GM21423 (cell line): ENCODE results near the gene INPP1.

Experiments used
- ATAC-seq: cut with Tn5 transposase; IDR thresholded peaks from one replicate; pipeline ENCODE4 v1.9.1; 2021; ENCODE audit warnings: mild to moderate bottlenecking, moderate library complexity; ENCODE audit not compliant: unreplicated experiment

Gene INPP1

DNA sequence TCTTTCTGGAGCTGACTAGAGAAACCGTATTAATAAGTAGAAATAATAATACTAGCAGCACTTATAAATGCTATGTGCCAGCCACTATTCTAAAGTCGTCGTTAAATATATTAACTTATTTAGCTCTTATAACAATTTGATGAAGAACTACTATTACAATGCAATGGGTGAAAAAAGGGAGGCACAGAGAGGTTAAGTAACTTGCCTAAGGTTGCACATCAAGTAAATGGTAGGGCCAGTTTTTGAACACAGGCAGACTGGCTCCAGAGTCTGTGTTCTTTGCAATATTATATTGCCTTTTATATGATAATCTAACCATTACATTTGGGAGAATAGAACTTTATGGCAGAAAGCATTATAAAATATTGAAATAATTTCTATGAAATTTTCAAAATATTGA lies 17.6 kb downstream of the INPP1 start:
- no peak for ATAC-seq

DNA sequence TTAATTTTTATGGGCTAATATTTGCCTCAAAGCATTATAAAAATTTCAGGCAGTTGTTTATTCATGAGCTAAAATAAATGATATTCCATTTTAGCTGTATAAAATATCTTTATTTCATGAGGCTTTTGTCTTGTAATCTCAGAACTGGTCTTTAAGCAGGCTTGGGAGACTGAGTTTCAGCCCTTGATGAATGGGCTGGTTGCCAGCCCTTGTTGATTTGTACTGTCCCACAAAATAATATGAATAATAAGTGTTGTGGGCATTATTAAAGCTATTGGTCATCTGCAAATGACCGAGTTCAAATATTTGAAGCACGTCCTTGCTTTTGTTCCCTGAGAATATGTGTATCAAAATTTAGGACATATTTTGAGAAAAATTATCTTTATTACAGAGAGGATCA lies 18.2 kb downstream of the INPP1 start:
- ATAC-seq, result no peak

DNA sequence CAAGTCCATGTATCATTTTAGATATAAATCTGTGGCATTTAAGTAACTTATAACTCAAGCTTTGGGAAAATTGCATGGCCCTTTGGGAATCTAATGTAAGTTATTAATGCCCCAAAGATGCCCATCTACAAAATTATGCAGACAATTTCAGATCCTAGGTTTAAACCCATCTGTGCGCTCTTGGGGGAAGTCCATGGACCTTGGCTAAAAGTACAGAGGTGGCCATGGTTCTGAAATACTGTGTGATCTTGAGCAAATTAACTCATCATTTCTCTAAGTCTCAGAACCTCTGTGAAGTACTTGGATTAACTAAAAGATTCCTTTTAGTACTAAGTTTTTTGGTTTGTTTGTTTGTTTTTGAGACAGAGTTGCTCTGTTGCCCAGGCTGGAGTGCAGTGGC lies 19.5 kb downstream of the INPP1 start:
- no peak for ATAC-seq

DNA sequence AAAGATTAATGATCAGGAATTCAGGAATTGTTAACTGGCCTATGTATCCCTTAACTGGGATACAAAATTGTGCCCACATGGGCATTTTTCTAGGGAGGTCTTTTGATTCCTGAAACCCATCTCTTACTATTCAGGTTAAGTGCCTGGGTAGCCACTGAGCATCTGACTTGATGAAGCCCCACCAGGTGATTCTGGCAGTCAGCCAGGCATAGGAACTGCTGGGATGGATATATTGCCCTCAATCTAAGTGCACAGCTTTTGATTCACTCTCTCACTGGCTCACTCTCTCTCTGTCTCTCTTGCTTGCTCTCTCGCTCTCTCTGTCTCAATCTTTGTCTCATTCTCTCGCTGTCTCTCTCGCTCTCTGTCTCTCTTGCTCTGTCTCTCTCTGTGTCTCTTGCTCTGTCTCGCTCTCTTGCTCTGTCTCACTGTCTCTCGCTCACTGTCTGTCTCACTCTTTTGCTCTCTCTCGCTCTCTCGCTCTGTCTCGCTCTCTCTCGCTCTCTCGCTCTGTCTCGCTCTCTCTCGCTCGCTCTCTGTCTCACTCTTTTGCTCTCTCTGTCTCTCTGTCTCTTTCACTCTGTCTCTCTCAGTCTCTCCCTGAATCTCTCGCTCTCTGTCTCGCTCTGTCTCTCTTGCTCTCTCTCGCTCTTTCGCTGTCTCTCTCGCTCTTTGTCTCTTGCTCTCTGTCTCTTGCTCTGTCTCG lies 22.3 kb downstream of the INPP1 start:
- no peak for ATAC-seq

DNA sequence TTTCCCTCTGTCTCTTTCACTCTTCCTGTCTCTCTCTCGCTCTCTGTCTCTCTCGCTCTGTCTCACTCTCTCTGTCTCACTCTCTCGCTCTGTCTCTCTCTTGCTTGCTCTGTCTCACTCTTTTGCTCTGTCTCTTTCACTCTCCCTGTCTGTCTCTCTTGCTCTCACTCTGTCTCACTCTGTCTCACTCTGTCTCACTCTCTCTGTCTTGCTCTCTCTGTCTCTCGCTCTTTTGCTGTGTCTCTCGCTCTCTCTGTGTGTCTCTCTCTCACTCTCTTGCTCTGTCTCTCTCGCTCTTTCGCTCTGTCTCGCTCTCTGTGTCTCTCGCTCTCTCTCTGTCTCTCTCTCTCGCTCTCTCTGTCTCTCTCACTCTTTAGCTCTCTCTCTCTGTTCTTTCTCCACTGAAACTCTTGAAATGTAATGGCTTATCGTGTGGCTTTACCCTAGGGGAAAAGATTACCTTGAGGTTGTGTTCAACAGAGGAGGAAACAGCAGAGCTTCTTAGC lies 22.9 kb downstream of the INPP1 start:
- no peak for ATAC-seq

DNA sequence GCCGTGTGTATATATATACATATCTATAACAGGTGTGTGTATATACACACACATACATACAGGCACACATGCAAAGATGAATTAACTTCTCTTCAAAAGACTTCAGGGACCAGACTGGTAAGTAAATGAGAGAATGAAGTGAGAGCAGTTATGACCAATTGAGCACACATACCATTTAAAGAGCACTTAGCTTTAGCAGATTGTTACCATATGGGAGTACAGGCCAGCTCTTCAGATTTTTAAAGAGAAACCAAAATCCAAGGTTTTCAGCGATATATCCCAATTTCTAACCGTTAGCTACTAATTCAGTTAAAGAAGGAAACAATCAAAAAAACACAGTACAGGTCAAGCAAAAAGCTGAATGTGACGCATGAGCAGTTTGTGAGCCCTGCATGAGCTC lies 23.7 kb downstream of the INPP1 start:
- ATAC-seq, result no peak

DNA sequence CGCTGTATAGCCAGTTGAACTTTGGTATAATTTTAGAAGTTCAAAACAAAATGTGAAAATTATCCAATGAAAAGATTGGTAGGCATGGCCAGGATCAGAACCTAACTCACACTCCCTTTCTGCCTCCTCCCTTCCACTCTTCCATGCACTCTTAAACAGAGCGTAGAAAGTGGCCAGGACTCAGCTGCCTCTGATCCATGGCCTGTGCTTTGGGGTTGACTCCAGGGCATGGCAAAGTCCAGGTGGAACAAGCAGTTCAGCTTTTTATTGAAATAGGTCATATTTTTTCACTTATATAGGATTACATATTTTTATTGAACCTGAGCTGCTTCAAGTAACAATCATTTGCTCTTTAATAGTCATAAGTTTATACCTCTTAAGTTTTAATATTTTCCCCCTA lies 26.2 kb downstream of the INPP1 start:
- no peak for ATAC-seq

DNA sequence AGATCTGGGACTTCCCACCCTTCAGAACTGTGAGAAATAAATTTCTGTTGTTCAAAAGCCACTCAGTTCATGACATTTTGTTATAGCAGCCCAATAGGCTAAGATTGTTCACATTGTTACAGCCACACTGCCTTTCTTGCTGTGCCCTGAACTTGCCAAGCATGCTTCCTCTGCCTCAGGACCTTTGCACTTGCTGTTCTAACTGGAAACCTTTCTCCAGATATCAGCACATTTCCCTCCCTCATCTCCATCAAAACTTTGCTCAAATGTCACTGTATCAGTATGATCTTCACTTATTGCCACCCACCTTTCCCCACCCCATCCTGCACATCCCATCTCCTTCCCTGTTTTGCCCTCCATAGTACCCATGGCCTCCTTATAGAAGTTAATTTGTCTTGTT lies 32.7 kb downstream of the INPP1 start:
- no peak for ATAC-seq

DNA sequence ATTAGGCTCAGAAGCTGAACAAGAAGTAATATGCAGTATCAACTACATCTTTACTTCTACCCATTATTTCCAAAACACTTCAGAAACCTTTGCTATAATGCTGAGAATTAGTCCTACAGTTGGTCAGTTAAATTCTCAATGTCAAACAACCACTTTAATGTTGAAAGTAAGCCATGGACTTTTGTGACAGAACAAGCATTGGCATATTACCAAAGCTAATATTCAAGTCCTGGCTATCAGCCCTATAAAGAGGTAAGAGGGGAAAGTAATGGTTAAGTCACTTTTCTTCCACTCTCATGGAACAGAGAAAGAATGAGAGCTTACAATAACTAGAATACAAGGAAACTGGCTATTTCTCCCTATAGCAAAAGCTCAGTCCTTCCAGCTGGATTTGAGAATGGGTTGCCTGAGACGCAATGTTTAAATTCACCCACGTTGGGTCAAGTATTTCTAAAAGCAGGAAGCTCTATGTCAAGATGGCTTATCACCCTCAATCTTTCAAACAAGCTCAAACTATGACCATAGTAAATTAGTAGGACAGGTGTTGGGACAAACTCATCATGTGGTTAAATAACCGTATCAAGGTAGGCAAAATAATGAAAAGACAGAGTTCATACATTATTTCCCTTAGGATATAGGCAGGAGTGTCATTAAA lies 33.3 kb downstream of the INPP1 start:
- ATAC-seq, result no peak

DNA sequence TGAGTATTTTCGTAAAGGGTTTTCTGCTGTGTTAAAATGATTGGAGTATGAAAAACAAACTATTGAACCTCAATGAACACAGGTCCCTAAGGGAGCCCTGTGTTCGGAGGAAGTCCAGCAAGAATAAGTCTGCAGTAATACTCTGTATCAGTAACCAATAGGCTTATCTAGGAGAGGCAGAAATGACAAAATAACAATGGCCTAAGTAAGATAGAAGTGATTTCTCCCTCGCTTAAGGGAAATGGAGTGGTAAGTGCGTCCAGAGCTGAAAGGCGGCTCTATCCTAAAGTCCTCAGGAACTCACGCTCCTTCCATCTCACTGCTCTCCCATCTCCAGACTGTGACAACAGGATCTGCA lies 35.5 kb downstream of the INPP1 start:
- ATAC-seq, result no peak

DNA sequence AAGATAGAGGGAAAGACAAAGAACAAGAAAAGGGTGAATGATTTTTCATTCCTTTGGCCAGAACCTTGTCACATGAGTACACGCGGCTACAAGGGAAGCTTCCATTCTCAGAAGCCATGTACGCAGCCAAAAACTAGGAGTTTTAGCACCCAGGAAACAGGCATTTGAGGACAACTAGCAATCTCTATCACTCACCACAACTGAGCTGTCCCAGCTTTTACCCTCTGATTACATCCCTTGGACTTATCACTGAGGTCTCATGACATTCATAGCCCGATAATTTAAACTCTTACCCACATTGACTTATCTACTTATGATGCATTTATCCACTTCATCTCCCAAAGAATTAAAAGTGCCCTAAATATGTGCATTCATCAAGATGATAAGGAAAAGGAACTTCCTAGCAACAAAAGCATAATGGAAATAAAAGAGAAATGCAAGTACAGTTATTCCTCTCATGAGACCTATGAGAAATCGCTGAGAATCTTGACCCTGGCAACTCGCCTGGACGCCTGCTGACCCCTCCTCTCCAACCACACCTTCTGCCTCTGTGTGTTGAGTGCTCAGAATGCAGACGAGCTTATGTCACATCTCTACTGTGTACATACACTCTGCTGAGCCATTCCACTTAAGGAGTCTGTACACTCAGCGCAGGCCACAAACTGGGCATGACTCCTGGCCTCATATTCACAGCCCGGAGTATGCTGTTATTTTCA lies 36.0 kb downstream of the INPP1 start:
- ATAC-seq, result no peak

DNA sequence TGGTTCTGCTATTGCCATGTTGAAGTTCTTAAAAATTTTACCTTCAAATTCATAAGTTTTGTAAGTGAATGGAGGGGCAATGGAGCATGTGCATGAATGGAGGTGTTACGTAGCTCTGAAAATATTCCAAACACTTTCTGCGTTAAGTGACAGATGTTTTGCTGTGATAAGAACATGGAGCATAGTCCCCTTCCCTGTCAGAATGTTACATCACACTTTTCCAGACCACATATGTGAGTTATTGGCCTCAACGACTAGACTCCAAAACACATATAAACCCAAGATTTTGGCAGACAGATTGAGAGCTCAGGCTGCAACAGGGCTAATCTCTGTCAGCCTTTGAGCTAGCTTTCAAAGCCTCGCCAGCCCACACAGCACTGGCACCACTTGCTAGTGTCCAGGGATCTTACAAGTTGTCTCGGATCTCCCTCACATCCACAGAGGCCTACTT lies 37.6 kb downstream of the INPP1 start:
- no peak for ATAC-seq

DNA sequence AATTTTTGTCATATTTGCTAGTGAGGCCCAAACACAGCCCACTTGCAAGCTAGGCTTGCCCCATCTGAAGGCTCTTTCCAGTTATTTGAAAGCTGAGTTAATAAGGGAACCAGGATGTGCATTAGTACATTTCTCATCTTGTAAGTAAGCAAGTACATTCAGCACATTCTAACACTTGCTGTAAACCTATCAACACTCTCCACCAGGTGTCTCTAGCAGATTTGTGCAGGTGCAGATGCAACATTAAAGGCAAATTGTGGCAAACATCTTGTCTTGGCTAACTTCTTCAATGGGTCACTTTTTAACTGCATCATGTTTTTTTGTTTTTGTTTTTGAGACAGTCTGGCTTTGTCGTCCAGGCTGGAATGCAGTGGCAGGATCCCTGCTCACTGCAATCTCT lies 39.5 kb downstream of the INPP1 start:
- ATAC-seq, result no peak

DNA sequence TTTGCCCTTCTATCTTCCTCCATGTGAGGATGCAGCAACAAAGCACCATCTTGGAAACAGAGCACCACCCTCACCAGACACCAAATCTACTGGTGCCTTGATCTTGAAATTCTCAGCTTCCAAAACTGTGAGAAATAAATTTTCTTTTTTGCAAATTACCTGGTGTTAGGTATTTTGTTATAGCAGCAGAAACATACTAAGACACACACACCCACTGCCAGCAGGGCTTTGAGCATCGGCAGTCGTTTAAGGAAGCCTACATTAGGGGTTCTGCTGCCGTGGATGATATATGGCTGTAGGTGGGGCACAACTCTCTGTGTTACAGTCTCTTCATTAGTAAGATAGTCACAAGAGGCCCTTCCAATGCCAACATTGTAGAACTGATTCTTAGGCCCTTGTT lies 44.0 kb downstream of the INPP1 start:
- no peak for ATAC-seq

DNA sequence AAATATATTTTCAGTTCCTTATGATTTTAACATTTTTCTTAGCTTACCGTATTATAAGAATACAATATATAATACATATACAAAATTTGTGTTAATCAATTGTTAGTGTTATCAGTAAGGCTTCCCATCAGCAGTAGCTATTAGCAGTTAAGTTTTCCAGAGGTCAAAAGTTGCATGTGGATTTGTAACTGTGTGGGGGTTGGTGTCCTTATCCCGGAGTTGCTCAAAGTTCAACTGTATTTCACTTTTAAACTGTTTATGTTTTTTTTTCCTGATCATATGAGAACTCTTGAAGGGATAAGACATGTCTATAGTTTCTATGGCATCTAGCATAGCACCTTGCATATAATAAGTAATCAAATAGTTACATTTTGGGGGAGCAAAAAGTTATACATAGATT lies 52.9 kb downstream of the INPP1 start:
- ATAC-seq, result no peak

DNA sequence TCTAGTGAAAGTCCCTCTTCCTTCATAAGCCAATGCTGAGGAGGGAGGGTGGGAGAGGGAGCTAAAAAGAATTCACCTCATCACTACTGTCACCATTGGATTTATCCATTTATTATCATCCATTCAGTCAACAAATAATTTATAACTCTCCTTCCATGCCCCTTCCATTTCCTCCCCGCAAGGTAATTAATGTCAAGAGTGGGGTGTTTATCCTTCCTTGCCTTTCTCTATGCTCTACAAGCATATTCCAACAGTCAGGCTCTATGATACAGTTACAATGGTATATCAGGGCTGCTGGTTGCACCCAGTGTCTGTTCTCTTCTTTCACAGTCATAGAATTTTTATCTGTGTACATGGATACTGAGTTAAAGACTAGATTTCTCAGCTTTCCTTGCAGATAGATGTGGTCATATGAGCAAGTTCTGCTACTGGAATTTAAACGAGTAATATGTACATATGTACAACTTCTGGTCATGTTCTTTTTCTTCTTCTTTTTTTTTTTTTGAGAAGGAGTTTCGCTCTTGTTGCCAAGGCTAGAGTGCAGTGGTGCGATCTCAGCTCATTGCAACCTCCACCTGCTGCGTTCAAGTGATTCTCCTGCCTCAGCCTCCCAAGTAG lies 59.7 kb downstream of the INPP1 start:
- ATAC-seq, result no peak

DNA sequence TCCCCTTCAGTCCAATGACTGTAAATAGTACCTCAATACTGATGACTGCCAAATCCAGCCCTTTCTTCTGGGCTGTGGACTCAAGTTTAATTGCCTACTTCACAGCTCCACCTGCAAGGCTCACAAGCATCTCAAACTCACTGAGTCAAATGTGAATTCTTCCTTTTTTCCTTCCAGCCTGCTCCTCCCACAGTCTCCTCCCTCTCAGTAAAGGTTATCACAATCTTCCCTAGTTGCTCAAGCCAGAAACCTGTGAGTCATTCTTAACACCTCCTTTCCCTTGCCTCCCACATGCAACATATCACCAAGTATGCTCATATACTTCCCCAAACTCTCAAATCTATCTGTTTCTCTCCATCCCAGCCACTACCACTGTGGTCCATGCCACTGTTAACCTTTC lies 61.1 kb downstream of the INPP1 start:
- no peak for ATAC-seq

DNA sequence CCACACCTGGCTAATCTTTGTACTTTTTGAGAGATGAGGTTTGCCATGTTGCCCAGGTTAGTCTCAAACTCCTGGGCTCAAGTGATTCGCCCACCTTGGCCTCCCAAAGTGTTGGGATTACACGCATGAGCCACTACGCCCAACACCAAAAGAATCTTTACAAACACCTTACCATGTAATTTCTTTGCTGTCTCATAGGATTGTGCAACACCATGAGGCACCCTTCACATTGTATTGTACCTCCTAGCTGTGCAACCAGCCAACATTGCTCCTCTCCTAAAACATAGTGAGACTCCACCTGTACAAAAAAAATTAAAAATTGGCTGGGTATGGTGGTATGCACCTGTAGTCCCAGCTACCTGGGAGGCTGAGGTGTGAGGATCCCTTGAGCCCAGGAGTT lies 61.7 kb downstream of the INPP1 start:
- ATAC-seq, result no peak

DNA sequence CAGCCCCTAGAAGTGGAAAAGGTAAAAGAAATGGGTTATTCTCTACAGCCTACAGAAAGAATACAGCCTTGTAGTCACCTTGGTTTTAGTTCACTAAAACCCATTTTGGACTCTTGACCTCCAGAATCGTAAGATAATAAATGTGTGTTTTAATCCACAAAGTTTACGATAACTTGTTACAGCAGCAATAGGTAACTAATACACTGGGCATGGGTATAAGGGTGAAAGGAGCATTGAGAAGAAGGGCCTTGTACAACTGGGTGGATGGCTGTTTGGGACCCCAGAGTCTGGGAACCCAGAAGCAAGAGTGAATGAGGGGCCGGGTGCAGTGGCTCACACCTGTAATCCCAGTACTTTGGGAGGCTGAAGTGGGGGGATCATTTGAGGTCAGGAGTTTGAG lies 62.6 kb downstream of the INPP1 start:
- no peak for ATAC-seq

DNA sequence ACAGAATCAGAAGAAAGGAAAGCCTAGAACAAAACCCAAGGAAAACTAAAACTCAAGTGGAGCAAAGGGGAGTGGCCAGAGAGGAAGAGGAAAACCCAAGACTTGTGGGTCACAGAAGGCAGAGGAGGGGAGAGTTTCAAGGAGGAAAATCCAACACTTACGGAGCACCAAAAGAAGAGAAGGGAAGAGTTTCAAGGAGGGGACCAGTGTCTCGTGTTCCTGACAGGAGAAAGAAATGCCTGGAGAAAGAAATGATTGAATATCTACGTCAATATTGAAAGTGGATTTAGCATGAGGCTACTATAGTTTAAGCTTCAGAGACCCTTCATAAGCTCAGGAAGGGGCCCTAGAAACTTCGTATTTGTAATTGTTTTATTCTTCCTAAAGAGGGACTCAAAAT lies 63.4 kb downstream of the INPP1 start:
- ATAC-seq, result no peak

DNA sequence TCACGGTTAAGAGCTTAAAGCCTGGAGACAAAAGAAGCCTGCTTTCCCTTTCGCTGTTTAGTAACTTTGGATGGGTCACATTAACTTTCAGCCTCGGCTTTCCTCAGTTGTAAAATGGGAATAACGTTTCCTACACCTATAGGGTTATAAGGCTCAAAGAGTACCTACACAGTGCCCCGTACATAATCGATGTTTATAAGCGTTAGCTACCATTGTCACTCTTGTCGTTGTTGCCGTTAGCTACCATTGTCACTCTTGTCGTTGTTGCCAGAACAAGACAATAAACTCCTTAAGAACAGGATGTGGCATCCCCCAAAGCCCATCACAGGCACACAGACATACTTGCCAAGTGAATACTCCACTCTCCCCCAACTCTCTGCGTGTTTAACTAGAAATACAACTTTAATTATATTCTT lies 63.9 kb downstream of the INPP1 start:
- no peak for ATAC-seq
